ENCODE measurements around the gene SOCS6. TPM values are rescaled to one million over a fixed set of nuclear protein-coding genes. Genes with fewer than 3 reads are reported as not detected.
A peak's percentile ranks its signal among the peaks of the same experiment; 100 is the strongest.

The SOCS6 gene
- total and polyA plus RNA-seq, 2 of the 13 experiments (the other 11 are each of a cell fraction or from before 2014, with no cell fraction given): 18.6 to 38.3 TPM

- TF ChIP-seq EP300 (IDR thresholded peaks at IDR 0.05; ENCODE audit: low read depth in 2 of 2, low read length in 2 of 2): peak in 1 of 2 experiments; percentile 49; a peak in 2 of 4 replicates
- TF ChIP-seq EP300 (CRISPR knock-in tag; IDR thresholded peaks at IDR 0.05; ENCODE audit: borderline replicate concordance): no peak
- no peak for TF ChIP-seq ZNF350 (CRISPR knock-in tag; IDR thresholded peaks at IDR 0.05; ENCODE audit: borderline replicate concordance, low read depth)
- TF ChIP-seq PCBP2 (optimal IDR thresholded peaks at IDR 0.05; ENCODE audit: low read depth, low read length, poor library complexity, severe bottlenecking): no peak
- peak; percentile 53; the same call in 1 of the 2 replicates for TF ChIP-seq CEBPB (IDR thresholded peaks at IDR 0.05; ENCODE audit: borderline replicate concordance, low read depth, low read length)
- no peak for TF ChIP-seq PTBP1 (IDR thresholded peaks at IDR 0.05; ENCODE audit: low read depth, low read length, poor library complexity, severe bottlenecking)
- TF ChIP-seq ARID5B (CRISPR knock-in tag; IDR thresholded peaks at IDR 0.05): peak; percentile 55; the same call in 1 of the 2 replicates
- no peak for TF ChIP-seq KLF13 (CRISPR knock-in tag; IDR thresholded peaks at IDR 0.05)
- TF ChIP-seq, protein P1, sequence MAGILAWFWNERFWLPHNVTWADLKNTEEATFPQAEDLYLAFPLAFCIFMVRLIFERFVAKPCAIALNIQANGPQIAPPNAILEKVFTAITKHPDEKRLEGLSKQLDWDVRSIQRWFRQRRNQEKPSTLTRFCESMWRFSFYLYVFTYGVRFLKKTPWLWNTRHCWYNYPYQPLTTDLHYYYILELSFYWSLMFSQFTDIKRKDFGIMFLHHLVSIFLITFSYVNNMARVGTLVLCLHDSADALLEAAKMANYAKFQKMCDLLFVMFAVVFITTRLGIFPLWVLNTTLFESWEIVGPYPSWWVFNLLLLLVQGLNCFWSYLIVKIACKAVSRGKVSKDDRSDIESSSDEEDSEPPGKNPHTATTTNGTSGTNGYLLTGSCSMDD (CRISPR knock-in tag; IDR thresholded peaks at IDR 0.05): no peak
- TF ChIP-seq, protein P2, sequence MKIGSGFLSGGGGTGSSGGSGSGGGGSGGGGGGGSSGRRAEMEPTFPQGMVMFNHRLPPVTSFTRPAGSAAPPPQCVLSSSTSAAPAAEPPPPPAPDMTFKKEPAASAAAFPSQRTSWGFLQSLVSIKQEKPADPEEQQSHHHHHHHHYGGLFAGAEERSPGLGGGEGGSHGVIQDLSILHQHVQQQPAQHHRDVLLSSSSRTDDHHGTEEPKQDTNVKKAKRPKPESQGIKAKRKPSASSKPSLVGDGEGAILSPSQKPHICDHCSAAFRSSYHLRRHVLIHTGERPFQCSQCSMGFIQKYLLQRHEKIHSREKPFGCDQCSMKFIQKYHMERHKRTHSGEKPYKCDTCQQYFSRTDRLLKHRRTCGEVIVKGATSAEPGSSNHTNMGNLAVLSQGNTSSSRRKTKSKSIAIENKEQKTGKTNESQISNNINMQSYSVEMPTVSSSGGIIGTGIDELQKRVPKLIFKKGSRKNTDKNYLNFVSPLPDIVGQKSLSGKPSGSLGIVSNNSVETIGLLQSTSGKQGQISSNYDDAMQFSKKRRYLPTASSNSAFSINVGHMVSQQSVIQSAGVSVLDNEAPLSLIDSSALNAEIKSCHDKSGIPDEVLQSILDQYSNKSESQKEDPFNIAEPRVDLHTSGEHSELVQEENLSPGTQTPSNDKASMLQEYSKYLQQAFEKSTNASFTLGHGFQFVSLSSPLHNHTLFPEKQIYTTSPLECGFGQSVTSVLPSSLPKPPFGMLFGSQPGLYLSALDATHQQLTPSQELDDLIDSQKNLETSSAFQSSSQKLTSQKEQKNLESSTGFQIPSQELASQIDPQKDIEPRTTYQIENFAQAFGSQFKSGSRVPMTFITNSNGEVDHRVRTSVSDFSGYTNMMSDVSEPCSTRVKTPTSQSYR (CRISPR knock-in tag; IDR thresholded peaks at IDR 0.05; ENCODE audit: borderline replicate concordance): no peak
- TF ChIP-seq, protein P3, sequence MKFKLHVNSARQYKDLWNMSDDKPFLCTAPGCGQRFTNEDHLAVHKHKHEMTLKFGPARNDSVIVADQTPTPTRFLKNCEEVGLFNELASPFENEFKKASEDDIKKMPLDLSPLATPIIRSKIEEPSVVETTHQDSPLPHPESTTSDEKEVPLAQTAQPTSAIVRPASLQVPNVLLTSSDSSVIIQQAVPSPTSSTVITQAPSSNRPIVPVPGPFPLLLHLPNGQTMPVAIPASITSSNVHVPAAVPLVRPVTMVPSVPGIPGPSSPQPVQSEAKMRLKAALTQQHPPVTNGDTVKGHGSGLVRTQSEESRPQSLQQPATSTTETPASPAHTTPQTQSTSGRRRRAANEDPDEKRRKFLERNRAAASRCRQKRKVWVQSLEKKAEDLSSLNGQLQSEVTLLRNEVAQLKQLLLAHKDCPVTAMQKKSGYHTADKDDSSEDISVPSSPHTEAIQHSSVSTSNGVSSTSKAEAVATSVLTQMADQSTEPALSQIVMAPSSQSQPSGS (CRISPR knock-in tag; IDR thresholded peaks at IDR 0.05): no peak
- TF ChIP-seq NR2F6 (IDR thresholded peaks at IDR 0.05): no peak
- TF ChIP-seq NR2F6 (CRISPR knock-in tag; IDR thresholded peaks at IDR 0.05): 0 out of 2 replicates have a peak, but pooled peaks have one; percentile 10
- TF ChIP-seq HOXA3 (CRISPR knock-in tag; IDR thresholded peaks at IDR 0.05): no peak
- TF ChIP-seq NBN (conservative IDR thresholded peaks at IDR 0.05): no peak
- TF ChIP-seq POLR2AphosphoS5 (IDR thresholded peaks at IDR 0.05; ENCODE audit: low read depth, low read length): no peak
- TF ChIP-seq SNAPC2 (CRISPR knock-in tag; IDR thresholded peaks at IDR 0.05): no peak
- TF ChIP-seq MYNN (CRISPR knock-in tag; IDR thresholded peaks at IDR 0.05; ENCODE audit: low read depth): no peak
- no peak for TF ChIP-seq ZBTB33 (CRISPR knock-in tag; IDR thresholded peaks at IDR 0.05)
- TF ChIP-seq ZNF3 (CRISPR knock-in tag; IDR thresholded peaks at IDR 0.05): no peak
- no peak for TF ChIP-seq ZFP36L2 (CRISPR knock-in tag; IDR thresholded peaks at IDR 0.05)
Observed at GRCh38 chr18:70332694-70333093, 43.8 kb downstream of the SOCS6 start (continued).

Measured in HepG2 (cell line).